ENCODE data around the gene FAM83B. TPM values are rescaled to one million over a fixed set of nuclear protein-coding genes. Genes with fewer than 3 reads are reported as not detected.

Gene FAM83B
- total RNA-seq, 4 donors from 2014 or later = 20.2 to 38.5 (median 36.6) TPM

DNA sequence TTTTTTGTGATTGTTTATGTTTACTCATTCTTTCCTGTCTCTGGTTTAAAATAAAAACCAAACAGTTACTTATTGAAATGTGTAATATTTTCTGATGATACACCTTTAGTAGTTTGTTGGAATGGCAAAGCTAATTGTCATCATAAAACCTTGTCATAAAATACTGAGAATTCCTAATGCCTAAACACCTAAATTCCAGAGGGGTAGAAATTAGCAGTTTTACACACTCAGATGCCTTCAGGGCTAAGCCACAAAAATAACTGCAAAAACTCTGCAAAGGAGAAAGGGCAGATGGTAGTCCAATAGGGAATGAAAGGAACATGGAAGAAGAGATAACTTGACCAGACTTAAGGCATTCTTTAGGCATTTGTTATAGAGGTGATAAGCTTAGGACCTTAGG lies 30.3 kb downstream of the FAM83B start:
- in situ Hi-C loops (cut with MboI; ENCODE audit: low pct_ligation_motif_present in 1 of 4, low pct_unique_long_range_greater_than_20kb in 1 of 4, low sequenced_read_pairs in 3 of 4) = no loop called here
- intact Hi-C loops (cut with DNase I; ENCODE audit: low total_unique reads) = no loop called here
- TF ChIP-seq POLR2A (IDR thresholded peaks at IDR 0.05) (no peak), EP300 (IDR thresholded peaks at IDR 0.05; ENCODE audit: low read depth) (no peak), POLR2AphosphoS5 (IDR thresholded peaks at IDR 0.05) (no peak)
- TF ChIP-seq, protein P1, sequence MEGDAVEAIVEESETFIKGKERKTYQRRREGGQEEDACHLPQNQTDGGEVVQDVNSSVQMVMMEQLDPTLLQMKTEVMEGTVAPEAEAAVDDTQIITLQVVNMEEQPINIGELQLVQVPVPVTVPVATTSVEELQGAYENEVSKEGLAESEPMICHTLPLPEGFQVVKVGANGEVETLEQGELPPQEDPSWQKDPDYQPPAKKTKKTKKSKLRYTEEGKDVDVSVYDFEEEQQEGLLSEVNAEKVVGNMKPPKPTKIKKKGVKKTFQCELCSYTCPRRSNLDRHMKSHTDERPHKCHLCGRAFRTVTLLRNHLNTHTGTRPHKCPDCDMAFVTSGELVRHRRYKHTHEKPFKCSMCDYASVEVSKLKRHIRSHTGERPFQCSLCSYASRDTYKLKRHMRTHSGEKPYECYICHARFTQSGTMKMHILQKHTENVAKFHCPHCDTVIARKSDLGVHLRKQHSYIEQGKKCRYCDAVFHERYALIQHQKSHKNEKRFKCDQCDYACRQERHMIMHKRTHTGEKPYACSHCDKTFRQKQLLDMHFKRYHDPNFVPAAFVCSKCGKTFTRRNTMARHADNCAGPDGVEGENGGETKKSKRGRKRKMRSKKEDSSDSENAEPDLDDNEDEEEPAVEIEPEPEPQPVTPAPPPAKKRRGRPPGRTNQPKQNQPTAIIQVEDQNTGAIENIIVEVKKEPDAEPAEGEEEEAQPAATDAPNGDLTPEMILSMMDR (IDR thresholded peaks at IDR 0.05) = no peak

DNA sequence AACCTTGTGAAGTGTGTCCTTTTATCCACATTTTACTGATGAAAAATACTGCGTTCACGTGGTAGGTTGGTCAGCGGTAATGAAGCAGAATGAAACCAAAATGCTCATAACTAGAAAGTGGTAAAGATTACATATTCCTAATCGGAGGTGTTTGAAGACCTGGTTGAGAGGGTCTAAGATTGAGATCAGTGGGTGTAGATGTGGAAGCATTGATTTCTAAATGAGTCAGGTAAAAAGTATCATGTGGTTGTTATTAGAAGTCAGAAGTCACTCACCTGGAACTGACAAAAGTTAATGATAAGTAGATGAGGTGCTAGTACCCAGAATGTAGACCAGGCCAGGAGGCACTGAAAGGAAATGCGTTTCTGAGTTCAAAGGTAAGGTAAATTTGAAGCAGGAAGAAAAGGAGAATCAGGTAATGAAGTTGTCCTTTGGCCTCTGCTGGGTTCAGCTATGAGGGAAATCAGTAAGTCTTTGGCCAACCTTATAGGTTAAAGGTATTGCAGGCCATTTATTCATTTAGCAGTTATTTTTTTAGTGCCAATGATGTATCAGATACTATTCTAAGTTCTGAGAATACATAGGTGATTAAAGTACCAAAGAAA lies 31.2 kb downstream of the FAM83B start:
- Histone ChIP-seq H3K9me3 (no peaks in the 10 kb centered on the region), H3K4me3 (no peak overlapping the region), H3K4me1 (peaks cover 0 to 29% (median 5%) of the 10 kb centered on the region in 4 donors), H3K27me3 (no peaks in the 10 kb centered on the region), H3K27ac (peak overlapping the region; percentile 5 to 59 (median 29)), H3K36me3 (no peaks in the 10 kb centered on the region)
- 64 to 90% methylated on average over 5 of the region's 5 CpGs for WGBS, 2 donors (ENCODE audit: low coverage in 1 of 2)
- TF ChIP-seq POLR2A (IDR thresholded peaks at IDR 0.05) = no peak
- no peak for TF ChIP-seq POLR2AphosphoS5 (IDR thresholded peaks at IDR 0.05)
- TF ChIP-seq, protein P1 (IDR thresholded peaks at IDR 0.05) = no peak
- no peak for TF ChIP-seq EP300 (IDR thresholded peaks at IDR 0.05; ENCODE audit: low read depth)
- in situ Hi-C loops (cut with MboI; ENCODE audit: low pct_ligation_motif_present in 1 of 4, low pct_unique_long_range_greater_than_20kb in 1 of 4, low sequenced_read_pairs in 3 of 4) (no loop called here), intact Hi-C loops (cut with DNase I; ENCODE audit: low total_unique reads) (no loop called here)
- no peak for DNase-seq

More for the DNA sequence above, 30.3 kb downstream of the FAM83B start:
- Histone ChIP-seq H3K4me3 (no peak overlapping the region), H3K4me1 (peaks cover 0 to 29% (median 5%) of the 10 kb centered on the region in 4 donors), H3K36me3 (no peaks in the 10 kb centered on the region), H3K27me3 (no peaks in the 10 kb centered on the region), H3K27ac (peak overlapping the region in 1 of 4 donors; percentile 14), H3K9me3 (no peaks in the 10 kb centered on the region)
- no peak for DNase-seq

DNA sequence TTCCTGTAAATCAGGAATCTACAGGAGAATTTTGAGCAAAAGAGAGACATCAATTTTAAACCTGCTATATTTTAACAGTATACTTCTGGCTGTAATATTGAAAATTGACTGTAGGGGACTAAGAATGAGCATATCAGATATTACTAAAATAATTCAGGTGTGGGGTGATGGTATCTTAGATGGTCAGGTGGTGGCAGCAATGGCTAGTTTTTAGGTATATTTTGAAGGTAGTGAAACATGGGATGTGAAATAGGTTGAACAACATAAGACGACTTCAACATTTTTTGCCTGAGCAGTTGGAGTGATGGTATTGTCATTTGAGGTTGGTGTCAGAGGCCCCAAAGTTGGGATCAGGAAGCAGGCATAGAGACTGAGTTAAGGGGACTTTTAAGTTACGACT lies 32.1 kb downstream of the FAM83B start:
- TF ChIP-seq, protein P1 (IDR thresholded peaks at IDR 0.05) = peak in 2 of 5 experiments; percentile 10 to 12
- TF ChIP-seq POLR2A (IDR thresholded peaks at IDR 0.05) (no peak), EP300 (IDR thresholded peaks at IDR 0.05; ENCODE audit: low read depth) (no peak), POLR2AphosphoS5 (IDR thresholded peaks at IDR 0.05) (no peak)

DNA sequence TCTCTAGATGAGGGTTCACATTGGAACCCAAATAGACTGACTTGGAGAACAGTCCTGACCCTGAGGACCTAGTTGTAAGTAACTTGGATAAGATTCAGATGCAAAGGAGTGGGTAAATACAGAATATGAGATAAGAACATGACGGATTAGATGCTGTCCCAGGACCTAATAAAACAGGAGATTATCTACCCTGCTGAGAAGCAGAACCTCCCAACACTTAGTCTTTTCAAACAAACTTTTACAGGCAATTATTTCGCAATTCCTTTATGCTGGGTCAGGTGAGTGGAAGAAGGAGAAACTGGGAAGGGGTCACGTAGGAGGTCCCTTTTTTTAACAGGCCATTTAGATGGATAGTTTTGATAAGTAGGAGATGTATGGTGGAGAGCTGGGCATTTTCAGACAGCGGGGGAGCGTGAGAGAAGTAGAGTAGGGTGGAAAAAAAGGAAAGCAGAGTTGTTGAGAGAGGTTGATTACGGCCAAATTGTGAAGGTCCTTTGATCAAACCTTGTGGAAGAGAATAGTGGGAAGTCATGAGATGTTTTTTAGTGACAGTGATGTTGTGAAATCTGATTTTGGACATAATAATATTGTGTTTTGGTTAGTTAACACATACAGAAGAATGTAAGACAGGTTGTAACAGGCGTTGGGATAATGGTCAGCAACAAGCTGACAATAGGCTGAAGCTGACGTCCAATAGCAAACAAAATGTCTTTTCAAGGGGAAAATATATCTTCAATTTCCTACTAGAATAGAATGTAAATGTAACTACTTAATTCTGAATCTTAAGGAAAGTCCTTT lies 32.8 kb downstream of the FAM83B start:
- Histone ChIP-seq H3K27me3 (no peaks in the 10 kb centered on the region), H3K9me3 (no peaks in the 10 kb centered on the region), H3K4me1 (peaks cover 0 to 27% (median 3%) of the 10 kb centered on the region in 4 donors), H3K27ac (peak overlapping the region; percentile 7 to 59 (median 30)), H3K36me3 (no peaks in the 10 kb centered on the region), H3K4me3 (no peak overlapping the region)
- TF ChIP-seq EP300 (IDR thresholded peaks at IDR 0.05; ENCODE audit: low read depth) (no peak), POLR2AphosphoS5 (IDR thresholded peaks at IDR 0.05) (no peak), POLR2A (IDR thresholded peaks at IDR 0.05) (no peak)
- TF ChIP-seq, protein P1 (IDR thresholded peaks at IDR 0.05) = no peak
- intact Hi-C loops (cut with DNase I; ENCODE audit: low total_unique reads) (no loop called here), in situ Hi-C loops (cut with MboI; ENCODE audit: low pct_ligation_motif_present in 1 of 4, low pct_unique_long_range_greater_than_20kb in 1 of 4, low sequenced_read_pairs in 3 of 4) (no loop called here)
- WGBS, 2 donors (ENCODE audit: low coverage in 1 of 2) = 40 to 48% methylated on average over 6 to 8 of the region's 8 CpGs
- no peak for DNase-seq

More for the DNA sequence above, 32.1 kb downstream of the FAM83B start:
- Histone ChIP-seq H3K4me3 (no peak overlapping the region), H3K27me3 (no peaks in the 10 kb centered on the region), H3K27ac (peak overlapping the region; percentile 24 to 59 (median 29)), H3K36me3 (no peaks in the 10 kb centered on the region), H3K4me1 (peaks cover 0 to 29% (median 5%) of the 10 kb centered on the region in 4 donors), H3K9me3 (no peaks in the 10 kb centered on the region)
- 68 to 75% methylated on average over 2 of the region's 2 CpGs for WGBS, 2 donors (ENCODE audit: low coverage in 1 of 2)
- intact Hi-C loops (cut with DNase I; ENCODE audit: low total_unique reads) = no loop called here
- in situ Hi-C loops (cut with MboI; ENCODE audit: low pct_ligation_motif_present in 1 of 4, low pct_unique_long_range_greater_than_20kb in 1 of 4, low sequenced_read_pairs in 3 of 4) = no loop called here
- DNase-seq = no peak
